ENCODE results near the gene FAM50B. TPM values are rescaled to one million over a fixed set of nuclear protein-coding genes. Genes with fewer than 3 reads are reported as not detected.

Gene FAM50B
- total and polyA plus RNA-seq, 2 of the 13 experiments (the other 11 are each of a cell fraction or from before 2014, with no cell fraction given), result 0.05 TPM; not detected in 1

- TF ChIP-seq NFAT5 (CRISPR knock-in tag; IDR thresholded peaks at IDR 0.05), result no peak
- TF ChIP-seq CENPT (CRISPR knock-in tag; IDR thresholded peaks at IDR 0.05; ENCODE audit: low read depth), result no peak
- TF ChIP-seq ZNF746 (CRISPR knock-in tag; IDR thresholded peaks at IDR 0.05), result no peak
- peak in 1 of 2 experiments; percentile 39; a peak in 2 of 4 replicates for TF ChIP-seq NR2F1 (CRISPR knock-in tag; IDR thresholded peaks at IDR 0.05)
- peak; percentile 92 for TF ChIP-seq ZBED4 (CRISPR knock-in tag; IDR thresholded peaks at IDR 0.05; ENCODE audit: borderline replicate concordance)
- TF ChIP-seq ZNF281 (CRISPR knock-in tag; IDR thresholded peaks at IDR 0.05; ENCODE audit: borderline replicate concordance), result peak; percentile 41; the same call in 1 of the 2 replicates
- TF ChIP-seq POGK (CRISPR knock-in tag; conservative IDR thresholded peaks at IDR 0.05), result no peak
- TF ChIP-seq PHF5A (CRISPR knock-in tag; IDR thresholded peaks at IDR 0.05; ENCODE audit: low read depth, unreplicated experiment), result peak; percentile 68
- TF ChIP-seq ZNF687 (CRISPR knock-in tag; IDR thresholded peaks at IDR 0.05), result no peak
These were observed 8.1 kb upstream of the FAM50B start (continued) for GRCh38 chr6:3841066-3841454.

Measured in HepG2 (cell line).